BJ (cell line): ENCODE measurements around the gene LYL1. TPM values are rescaled to one million over a fixed set of nuclear protein-coding genes. Genes with fewer than 3 reads are reported as not detected.

Source experiments
- CTCF ChIA-PET: fragments of 350-600 bp; formaldehyde crosslinking; extraction: SDS; loops from one replicate; lab custom pipeline; 2021; ENCODE audit warnings: antibody characterized with exemption, inconsistent platforms; lab: Yijun Ruan, JAX
- POLR2A ChIA-PET: fragments of 300-600 bp; sonication (Branson Sonifier 250); formaldehyde crosslinking; extraction: SDS; loops from one replicate; lab custom pipeline; 2021; ENCODE audit warnings: antibody characterized with exemption; lab: Charles Lee
- DNase-seq: peaks from one replicate; pipeline ENCODE4 v3.0.0-alpha.2; 2011; ENCODE audit warnings: low read depth
- H3K27me3 ChIP-seq: 2 replicates; pipeline ENCODE4 v1.6.0; 2011; ENCODE audit warnings: low read length; ENCODE audit not compliant: control insufficient read depth, insufficient read depth
- H3K36me3 ChIP-seq: 2 replicates; pipeline ENCODE4 v1.5.1; 2011; ENCODE audit warnings: low read length; ENCODE audit not compliant: control insufficient read depth, insufficient read depth
- H3K4me3 ChIP-seq: 2 replicates; pipeline ENCODE4 v1.5.1; 2011; ENCODE audit warnings: low read depth, mild to moderate bottlenecking, control low read depth, low read length
- polyA plus RNA-seq: library from polyadenylated mRNA; depleted of rRNA; stranded (reverse); fragments of >200 nt; gene quantifications from 2 replicates; pipeline ENCODE4 v1.2.3, GENCODE V29; 2011; rRNA removed
- TF ChIP-seq, protein P1 (sequence below): IDR thresholded peaks from 2 replicates; pipeline ENCODE4 v1.5.1; 2011; ENCODE audit warnings: low read depth, mild to moderate bottlenecking, control low read depth, inconsistent platforms, low read length, moderate library complexity; ENCODE audit not compliant: insufficient read depth

Gene LYL1
- polyA plus RNA-seq, 1 experiment, result 0.29 TPM

DNA sequence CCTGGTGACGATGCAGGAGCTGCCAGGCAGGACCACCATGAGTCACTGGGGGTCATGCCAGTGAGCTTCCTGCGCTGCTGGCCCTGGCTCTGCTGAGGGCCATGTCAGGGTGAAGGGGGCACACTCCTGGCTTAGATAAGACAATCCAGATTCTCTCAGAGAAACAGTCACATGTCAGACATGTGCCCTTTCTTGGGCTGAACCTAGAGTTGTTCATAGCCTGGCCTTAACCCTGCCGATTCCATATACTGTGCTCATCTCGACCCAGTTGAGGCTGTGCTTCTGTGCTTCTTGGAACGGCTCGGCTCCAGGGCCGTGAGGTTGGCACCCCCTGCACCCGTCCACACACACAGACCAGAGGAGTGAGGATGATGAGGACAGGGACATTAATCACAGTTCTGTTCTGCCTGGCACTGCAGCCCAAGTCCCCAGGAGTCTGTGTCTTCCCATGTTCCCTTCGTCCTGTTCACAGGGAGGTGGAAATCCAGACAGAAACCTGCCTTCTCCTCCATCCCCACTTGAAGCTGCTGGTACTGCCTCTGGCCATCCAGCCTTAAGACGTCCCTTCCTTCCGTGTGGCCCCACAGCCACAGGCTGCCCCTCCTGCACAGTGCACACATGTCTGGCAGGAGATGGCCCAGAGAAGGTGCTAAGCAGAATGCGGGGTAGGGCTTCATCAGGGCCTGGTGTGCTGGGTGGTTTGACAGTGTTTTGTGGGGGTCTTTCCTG, 50.0 kb downstream of the LYL1 start:
- no peak for DNase-seq
- H3K36me3 ChIP-seq, result peaks cover 7% of the 10 kb centered on the region
- TF ChIP-seq, protein P1, sequence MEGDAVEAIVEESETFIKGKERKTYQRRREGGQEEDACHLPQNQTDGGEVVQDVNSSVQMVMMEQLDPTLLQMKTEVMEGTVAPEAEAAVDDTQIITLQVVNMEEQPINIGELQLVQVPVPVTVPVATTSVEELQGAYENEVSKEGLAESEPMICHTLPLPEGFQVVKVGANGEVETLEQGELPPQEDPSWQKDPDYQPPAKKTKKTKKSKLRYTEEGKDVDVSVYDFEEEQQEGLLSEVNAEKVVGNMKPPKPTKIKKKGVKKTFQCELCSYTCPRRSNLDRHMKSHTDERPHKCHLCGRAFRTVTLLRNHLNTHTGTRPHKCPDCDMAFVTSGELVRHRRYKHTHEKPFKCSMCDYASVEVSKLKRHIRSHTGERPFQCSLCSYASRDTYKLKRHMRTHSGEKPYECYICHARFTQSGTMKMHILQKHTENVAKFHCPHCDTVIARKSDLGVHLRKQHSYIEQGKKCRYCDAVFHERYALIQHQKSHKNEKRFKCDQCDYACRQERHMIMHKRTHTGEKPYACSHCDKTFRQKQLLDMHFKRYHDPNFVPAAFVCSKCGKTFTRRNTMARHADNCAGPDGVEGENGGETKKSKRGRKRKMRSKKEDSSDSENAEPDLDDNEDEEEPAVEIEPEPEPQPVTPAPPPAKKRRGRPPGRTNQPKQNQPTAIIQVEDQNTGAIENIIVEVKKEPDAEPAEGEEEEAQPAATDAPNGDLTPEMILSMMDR, result no peak
- no peaks in the 10 kb centered on the region for H3K27me3 ChIP-seq
- no peak overlapping the region for H3K4me3 ChIP-seq
- ChIA-PET CTCF (interaction anchor here (1.0 to 13.8 kb wide), 7 partner anchors 8 to 87 kb away, joined by 3 to 358 read pairs (median 8); no protein-coding TSS in a partner anchor), POLR2A (no interaction called here)

DNA sequence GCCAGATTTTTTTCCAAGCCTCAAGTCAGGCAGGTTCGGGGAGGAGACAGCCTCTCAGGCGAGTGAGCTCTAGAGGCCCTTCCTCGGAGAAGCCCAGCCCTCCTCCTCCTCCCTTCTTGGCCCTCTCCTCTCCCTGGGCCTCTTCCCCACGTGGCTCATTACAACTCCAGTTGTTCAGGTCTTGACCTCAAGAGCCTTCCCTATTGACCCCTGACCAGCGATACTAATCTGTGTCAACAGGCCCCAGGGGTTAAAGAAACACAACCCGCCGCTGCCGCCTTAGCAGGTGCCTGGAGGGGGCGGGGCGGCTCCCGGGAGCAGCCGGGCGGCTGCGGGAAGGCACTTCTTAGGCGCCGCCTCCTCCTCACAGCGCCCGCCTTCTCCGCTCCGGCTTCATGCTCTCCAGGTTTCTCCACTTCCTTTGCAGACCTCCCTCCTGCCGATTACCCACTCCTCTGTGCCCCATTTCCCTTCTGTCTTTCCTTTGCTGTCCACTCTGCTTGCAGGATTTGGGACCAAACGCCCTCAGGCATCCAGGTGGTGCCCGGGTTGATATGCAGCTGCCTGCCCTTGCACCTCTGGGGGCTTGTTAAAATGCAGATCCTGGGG, 51.0 kb downstream of the LYL1 start:
- no peak overlapping the region for H3K4me3 ChIP-seq
- POLR2A ChIA-PET, result interaction anchor here (0.9 kb wide), 1 partner anchor 40 kb away, joined by 3 read pairs; no protein-coding TSS in a partner anchor
- DNase-seq, result no peak
- TF ChIP-seq, protein P1, result no peak
- CTCF ChIA-PET, result interaction anchor here (1.0 to 13.6 kb wide), 8 partner anchors 8 to 74 kb away, joined by 3 to 358 read pairs (median 6); no protein-coding TSS in a partner anchor
- peaks cover 11% of the 10 kb centered on the region for H3K36me3 ChIP-seq
- H3K27me3 ChIP-seq, result no peaks in the 10 kb centered on the region

DNA sequence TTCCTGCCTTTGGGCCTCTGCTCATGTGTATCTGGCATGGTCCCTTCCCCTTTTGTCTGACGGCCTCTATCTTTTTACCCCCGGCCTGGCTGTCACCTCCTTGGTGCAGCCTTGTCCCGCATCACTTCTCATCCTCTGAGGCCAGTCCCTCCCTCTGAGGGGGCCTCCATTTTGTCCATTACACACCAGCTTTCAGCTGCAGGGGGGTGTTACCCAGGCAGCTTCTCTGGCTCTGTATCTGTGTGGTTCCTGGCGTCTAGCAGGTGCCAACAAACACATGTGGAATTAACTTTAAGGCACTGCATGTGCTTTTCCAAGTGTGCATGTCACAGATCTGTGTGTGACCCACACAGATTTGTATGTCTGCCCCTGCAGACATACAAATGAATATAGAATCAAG, 52.4 kb downstream of the LYL1 start:
- CTCF ChIA-PET, result interaction anchor here (0.6 to 3.1 kb wide), 8 partner anchors 9 to 85 kb away, joined by 3 to 12 read pairs (median 4); no protein-coding TSS in a partner anchor
- Histone ChIP-seq H3K36me3 (peaks cover 15% of the 10 kb centered on the region), H3K4me3 (no peak overlapping the region), H3K27me3 (no peaks in the 10 kb centered on the region)
- POLR2A ChIA-PET, result no interaction called here
- TF ChIP-seq, protein P1, result no peak
- no peak for DNase-seq

Other genes with a start within 250 kb of the LYL1 start
- 39.1 and 68.8 TPM in 2 replicates for gene DNASE2, start 221.4 kb downstream of the LYL1 start, polyA plus RNA-seq
- not detected in 2 replicates for gene KLF1, start 215.7 kb downstream of the LYL1 start, polyA plus RNA-seq
- 11.5 and 20.9 TPM in 2 replicates for gene GCDH, start 211.7 kb downstream of the LYL1 start, polyA plus RNA-seq
- gene SYCE2, start 183.6 kb downstream of the LYL1 start, polyA plus RNA-seq, result 0.29 and 0.43 TPM in 2 replicates
- 15.5 and 33.6 TPM in 2 replicates for gene FARSA, start 169.1 kb downstream of the LYL1 start, polyA plus RNA-seq
- gene CALR, start 164.2 kb downstream of the LYL1 start, polyA plus RNA-seq, result 1,647 and 1,829 TPM in 2 replicates
- 49.2 and 75.1 TPM in 2 replicates for gene RAD23A, start 157.0 kb downstream of the LYL1 start, polyA plus RNA-seq
- 45.0 and 45.5 TPM in 2 replicates for gene GADD45GIP1, start 145.6 kb downstream of the LYL1 start, polyA plus RNA-seq
- not detected in 2 replicates for gene DAND5, start 133.3 kb downstream of the LYL1 start, polyA plus RNA-seq
- 12.8 and 29.4 TPM in 2 replicates for gene NFIX, start 107.4 kb downstream of the LYL1 start, polyA plus RNA-seq
- 15.9 and 30.8 TPM in 2 replicates for gene TRMT1, start 13.9 kb upstream of the LYL1 start, polyA plus RNA-seq
- gene NACC1, start 15.4 kb upstream of the LYL1 start, polyA plus RNA-seq, result 46.8 and 98.7 TPM in 2 replicates
- 56.8 and 73.1 TPM in 2 replicates for gene STX10, start 47.5 kb upstream of the LYL1 start, polyA plus RNA-seq
- gene IER2, start 47.6 kb upstream of the LYL1 start, polyA plus RNA-seq, result 9.1 and 18.2 TPM in 2 replicates